ENCODE data around the gene AFF2.

AFF2 gene
- total RNA-seq: 3.2 to 5.1 reads per million in 2 donors

DNA sequence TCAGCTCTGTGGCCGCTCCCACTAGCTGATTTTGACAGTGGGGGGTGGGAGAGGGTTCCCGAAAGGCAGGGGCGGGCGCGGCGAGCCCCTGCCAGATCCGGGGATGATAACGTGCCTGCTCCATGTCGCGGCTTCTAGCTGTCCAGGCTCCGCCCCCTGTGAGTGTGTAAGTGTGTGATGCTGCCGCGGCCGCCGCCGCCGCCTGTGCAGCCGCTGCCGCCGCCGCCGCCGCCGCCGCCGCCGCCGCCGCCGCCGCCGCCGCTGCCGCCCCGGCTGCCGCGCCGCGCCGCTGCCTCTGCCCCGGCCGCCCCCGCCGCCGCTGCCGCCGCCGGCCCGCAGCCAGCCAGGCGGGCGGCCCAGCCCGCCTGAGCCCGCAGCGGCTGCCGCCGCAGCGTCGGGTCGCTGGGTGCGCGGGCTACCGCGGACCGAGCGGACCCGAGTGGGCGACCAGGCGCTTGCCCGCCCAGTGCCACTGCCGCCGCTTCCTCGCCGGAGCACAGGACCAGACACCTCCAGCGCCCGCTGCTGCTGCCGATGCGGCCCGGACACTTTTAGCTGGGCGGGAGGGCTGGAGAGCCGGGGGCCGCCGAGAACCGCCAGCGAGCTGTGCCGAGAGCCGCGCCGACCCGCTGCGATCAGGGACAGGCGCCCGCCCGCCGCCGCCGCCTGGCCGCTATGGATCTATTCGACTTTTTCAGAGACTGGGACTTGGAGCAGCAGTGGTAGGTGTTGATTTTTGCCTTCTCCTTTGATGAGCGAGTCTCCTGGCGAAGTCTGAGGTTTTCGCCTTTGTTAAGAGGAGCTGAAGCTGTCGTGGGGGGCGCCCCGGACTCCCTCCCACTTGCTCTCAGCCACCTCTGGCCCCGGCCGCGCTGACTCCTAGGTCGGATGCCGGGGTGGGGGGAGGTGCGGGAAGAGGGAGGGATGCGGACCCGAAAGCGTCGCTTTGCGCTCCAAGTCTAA, at the start of gene AFF2:
Gene AFF2, plus strand, starts transcription at position 195 of the 963 bp plus-strand sequence. Its CDS starts 481 bp downstream, at position 676.
- DNase-seq: peak; percentile 22

DNA sequence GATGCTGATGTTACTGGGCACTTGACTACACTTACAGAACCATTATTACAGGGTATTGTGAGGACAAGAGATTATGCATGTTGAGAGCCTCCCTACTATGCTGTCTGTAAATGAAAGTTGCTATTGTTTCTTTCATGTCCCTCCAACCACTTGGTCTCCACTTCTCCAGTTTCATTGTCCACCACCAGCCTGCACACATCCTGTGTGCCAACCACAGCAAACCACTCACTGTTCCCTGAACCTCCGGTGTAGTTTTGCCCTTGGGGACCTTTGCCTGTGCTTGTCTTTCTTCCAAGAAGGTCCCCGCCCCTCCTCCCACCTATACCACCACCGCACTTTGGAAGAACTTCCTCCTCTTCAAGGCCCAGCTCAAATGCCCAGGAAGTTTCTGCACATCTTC, 43.1 kb upstream of the AFF2 start:
- no peak for DNase-seq

DNA sequence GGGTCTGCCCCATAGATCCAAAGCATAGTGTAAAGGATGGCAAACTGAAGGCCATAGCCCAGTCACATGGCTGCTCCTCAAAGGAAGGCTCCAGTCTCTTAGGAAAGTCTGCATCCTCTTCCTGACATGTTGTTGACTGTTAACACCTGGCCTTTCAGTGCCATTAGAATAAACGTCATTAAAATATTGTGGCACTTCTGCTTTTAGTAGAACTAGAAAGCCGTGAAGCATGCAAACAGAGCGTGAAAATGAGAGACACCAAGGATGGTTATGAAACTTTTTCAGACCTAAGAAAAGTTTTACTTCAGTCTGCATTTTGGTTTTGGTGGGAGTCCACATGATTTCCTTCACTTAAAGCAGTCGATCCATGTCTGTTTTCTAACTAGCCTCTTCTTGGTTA, 41.1 kb upstream of the AFF2 start:
- DNase-seq: no peak

DNA sequence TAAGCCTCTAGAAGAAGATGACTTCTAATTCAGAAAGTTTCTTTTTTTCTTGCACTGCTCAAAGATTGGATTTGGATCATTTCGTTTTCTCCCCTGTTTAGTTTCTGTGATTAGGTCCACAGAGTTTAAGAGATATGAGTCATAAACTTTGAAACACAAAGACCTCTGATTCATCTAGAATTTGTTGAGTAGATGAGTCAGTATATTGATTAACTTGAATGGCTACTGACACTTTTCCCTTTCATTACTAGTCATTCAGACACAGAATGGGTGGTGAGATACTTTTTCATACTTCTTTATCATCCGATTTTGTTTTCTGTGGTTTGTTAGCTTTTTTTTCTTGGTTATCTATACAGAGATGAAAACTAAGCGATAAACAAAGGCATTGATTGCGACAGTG, 34.1 kb upstream of the AFF2 start:
- DNase-seq: no peak

DNA sequence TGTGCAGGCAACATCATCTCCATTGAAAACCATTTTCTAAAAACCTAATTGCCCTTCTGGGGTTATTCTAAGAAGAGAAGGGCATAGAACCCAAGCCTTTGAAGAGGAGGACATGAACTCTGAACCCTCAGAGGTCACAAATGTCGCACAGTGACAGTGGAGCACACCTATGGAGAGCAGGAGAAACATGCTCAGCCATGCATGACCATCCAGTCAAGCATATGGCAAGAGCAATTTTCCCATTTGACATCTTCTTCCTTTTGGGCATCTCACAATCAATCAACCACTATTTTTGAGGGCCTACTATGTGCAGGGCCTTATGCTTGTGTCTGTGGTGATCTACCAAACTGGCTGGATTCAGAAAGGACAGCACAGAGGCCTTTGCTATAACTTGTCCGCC, 30.1 kb upstream of the AFF2 start:
- no peak for DNase-seq

DNA sequence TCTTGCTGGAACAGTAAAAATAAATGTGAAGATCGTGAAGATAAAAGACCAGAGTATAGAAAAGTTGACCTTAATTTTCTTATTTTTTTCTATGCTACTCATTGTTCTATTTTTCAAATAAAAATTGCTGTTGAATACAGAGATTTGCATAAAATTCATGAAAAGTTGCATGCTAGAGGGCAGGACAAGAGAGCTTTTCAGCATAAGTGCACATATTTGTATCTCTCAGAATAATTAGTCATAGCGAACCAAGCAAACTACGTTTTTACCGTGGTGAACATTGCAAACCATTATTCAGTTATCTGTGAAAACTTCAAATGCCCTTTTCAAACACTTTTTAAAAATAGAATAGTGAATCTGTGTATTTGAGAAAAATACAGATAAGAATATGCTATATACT, 26.4 kb upstream of the AFF2 start:
- no peak for DNase-seq

DNA sequence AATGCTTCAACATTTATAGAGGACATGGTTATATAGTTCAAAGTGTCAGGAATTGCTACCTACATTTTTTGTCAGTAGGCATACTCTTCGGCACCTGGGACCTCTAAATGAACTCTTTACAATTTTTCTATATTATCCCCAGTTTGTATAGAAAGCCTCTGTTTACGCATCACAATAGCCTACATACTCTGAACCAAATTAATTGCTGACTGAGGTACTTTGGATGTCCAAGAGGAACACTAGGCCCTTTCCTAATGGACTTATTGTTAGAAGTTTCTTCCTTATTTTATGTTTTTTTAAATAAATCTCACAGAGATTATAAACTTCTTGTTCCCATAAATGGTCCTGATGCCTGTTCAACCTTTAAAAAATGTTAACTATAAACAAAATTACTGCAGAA, 8.4 kb upstream of the AFF2 start:
- DNase-seq: no peak

DNA sequence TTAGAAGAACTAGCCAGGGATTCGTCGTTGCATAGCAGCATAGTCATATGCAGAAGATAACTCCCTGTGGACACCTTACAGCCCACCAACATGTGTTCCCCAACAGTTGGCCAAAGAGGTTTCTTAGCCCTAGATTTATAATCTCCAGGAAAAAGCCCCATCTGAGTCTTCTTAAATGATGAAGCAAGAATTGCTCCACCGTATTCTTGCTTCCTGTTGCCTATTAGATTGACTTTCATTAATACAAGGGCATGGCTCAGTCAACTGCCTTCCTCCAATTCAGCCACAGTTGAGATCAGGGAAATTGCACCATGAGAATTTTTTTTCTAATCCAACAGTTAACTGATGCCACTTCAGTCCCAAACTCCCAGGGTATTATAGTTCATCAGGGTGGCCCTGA, 5.2 kb upstream of the AFF2 start:
- DNase-seq: no peak

DNA sequence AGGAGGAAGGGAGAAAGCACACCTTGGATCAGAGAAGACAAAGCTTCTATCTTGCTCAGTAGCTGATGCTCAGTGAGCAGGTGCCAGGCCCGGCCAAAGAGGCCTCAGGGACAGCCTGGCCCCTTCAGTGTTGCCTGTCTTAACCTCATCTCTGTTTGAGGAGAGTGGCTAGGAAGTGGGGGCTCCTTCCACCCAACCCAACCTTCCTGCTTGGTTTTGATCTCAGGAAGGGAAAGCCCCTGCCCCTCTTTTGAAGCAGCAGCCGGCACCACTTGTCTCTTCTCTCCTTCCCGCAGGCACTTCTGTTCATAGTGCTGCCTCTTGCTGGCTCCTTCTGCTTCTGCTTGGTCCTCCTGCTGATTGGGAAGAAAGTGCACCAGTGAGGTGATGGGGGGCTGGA, 2.4 kb upstream of the AFF2 start:
- no peak for DNase-seq

DNA sequence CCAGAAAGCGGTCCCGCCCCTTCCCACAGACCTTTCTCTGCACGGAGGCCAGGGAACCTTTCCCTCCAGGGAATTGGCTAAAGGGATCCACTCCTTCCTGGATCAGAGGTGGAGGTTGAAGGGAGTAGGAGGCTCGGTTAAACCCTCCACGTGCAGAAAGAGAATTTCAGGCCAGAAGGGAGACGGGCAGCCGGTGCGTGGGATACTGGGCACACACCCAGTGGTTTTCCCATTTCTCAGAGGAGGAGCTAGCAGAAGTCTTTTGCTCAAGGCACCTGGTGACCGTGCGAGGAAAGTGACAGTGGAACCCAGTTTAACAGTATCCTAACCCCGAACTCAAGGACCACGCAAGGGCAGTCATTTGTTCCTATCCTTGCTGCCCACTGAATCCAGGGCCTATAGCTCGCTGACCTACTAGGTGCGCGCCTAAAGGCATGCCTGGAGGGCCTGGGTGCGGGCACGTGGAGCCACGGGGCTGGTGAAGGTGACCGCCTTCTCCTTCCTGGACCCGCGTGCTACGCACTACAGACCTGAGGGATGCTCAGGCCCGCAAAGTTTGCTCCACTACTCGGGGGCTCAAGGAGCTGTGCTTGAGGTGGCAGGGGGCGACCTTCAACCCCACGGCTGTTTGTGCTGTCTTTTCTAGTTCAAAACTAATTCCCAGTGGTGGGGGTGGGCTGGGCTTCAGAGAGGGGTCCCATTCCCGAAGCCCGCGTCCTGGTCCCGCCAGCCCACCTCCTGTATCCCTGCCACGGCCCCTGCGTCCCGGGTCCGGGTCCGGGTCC, 587 bp upstream of the AFF2 start:
- DNase-seq: no peak

DNA sequence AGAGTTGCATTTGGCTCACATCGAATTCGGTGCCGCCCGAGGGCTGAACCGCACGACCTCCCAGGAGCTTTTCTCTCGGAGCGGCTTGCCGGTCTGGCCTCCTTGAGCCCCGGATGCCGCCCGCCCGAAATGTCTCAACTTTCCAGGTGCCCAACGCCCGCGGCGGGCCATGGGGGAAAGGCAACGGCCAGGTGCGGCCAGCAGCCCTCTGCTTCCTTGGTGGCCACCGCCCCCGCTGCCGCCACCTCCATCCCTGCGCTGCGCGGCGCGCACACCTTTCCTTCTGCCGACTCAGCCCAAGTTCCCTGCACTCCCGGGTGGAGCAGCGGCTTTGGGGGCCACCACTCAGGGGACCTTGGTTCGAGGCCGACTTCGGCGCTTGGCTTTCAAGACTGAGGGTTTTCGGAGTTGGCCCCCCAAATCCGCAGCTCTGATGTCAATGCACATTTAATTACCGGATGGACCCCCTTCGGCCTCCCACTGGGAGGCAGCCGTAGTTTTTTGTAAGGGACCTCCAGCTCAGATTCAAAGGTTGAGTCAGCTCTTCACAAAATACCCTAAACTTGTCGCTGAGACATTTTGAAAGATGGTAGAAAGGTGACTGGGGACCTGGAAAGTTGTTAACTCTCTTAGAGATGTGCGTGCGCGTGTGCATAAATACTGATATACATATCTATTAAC, 1.1 kb downstream of the AFF2 start:
- peak; percentile 22 for DNase-seq

DNA sequence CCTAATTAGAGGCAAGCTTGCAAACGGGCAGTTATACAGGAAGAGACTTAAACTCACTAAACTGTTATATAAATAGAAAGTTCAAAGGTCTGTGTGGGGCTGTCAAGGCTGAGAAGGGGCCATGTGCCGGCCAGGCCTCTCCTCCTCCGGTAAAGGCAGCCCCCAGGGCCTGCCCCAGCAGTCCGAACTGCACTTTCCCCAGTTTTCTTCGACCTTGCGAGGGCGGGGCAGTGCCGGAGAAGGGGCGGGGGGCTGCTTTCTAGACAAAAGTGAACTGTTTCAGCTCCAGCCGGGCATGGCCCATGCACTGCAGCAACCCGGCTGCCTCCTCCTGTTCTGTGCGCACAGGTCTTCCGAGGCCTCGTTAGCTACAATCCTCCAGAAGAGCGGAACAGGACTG, 4.1 kb downstream of the AFF2 start:
- DNase-seq: no peak

DNA sequence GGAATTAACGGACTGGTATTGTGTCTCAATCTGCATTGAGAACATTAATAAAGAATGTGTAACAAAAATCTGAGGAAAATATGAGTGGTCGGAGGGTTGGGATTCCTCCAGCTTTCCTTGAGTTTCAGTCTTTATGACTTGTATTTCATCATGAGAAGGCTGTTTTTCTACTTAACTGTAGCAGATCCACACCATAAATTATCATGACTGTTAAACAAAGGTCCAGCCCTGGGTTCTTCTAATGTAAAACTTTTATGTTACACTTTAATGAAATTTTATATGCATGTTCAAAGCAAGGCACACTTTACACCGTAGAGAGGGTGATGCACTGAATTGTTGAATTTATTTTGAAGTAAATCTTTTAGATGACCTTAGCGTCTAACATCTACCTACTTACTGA, 7.0 kb downstream of the AFF2 start:
- DNase-seq: no peak

DNA sequence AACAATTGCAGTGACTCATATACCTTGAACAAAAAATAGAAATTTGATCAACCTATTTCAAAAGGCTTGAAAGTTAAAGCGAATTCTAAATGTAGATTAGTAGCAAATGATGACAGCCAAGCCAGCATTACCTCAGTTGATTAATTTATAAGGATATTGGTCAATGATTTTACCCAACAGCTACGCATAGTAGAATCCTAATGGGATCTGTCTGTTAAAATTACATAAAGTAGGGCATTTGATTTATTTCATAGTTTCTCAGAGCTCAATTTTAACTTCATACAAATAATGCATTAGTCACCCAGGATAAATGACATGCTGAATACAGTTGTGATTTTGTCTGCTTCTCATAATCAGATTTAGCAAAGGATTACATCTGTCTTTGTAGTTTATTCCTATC, 12.0 kb downstream of the AFF2 start:
- no peak for DNase-seq

DNA sequence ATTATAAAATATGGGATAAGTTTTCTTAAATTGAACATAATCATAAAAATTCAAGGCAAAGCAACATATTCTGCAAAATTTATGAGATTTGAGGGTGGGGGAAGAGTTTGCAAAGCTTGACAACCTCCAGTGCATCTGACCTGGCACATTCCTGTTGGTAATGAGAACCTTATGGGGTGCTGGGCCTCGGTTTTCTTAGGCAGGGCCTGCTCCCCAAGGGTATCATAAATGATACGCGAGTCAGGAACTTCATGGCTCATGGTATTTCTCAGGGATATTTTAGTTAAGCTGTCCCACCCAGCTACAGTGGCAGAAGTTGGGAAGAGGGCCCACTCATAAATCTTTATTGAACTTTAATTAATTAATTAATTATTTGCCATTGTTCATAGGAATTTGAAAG, 13.2 kb downstream of the AFF2 start:
- no peak for DNase-seq

DNA sequence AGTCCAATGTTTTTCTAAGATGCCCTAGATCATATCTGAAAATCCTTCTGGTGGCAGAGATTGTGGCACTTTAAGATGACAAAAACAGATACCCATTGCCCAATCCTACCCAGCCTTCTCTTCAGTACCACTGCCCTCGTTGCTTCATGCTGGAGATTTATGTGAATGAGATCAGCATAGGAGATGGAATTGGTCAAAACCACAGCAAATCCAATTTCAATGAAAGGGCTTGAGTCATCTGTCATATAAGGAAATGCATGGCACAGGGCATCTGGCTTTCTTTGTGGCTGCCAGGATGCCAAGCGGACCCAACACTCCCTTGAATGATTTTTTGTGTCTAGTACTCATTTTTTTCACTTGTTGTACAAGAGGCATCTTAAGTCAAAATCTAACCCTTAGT, 16.8 kb downstream of the AFF2 start:
- DNase-seq: no peak

DNA sequence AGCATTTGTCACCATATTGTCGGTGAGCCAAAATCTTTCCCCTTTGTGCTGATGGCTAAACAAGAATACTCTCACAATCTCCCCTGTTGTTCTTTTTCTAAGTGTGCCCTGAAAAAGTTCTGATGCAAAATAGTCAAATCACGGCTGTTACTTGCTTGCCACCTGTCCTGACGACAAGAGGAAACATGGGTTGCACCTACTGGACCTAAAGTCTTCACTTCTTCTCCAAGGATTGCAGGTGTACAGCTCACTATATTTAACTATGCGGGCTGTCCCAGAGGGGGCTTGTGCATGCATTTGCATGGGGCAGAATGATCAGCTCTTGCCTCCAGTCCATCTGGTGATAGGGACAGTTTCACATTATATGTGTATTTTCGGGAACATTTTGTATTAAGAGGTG, 21.6 kb downstream of the AFF2 start:
- DNase-seq: no peak

DNA sequence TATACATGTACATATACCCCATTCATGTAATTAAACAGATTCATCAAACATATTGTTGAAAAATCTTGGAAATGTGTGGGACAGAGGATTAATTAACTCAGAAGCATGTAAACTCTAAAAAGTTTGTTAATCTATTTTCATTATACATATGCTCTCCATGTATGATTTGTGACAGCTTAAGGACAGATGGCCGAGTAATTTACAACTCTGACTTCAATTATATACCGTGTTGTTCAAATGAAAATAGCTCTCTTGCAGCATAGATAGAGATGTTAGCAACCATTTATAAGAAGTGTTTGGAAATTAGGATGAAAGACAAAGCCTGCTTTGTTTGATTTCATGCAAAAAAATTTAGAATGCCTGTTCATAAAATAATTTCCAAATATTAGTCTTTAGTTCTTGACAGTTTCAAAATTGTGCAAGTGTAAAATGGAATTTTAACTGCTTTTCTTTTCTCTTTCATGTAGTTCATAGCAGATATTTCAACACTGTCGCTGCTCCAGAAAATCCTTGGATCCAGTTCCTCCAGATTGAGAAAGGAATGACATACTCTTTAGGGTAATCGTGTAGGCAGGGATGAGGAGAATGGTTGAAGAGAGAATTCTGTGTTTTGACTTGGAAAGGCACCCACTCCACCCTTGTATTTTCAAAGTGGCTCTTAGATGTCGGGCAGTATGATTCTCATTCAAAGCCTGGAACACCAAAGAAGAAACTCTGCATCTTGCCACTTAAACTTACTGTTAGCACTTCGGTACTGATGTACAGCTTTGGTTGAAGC, 23.1 kb downstream of the AFF2 start:
- no peak for DNase-seq

DNA sequence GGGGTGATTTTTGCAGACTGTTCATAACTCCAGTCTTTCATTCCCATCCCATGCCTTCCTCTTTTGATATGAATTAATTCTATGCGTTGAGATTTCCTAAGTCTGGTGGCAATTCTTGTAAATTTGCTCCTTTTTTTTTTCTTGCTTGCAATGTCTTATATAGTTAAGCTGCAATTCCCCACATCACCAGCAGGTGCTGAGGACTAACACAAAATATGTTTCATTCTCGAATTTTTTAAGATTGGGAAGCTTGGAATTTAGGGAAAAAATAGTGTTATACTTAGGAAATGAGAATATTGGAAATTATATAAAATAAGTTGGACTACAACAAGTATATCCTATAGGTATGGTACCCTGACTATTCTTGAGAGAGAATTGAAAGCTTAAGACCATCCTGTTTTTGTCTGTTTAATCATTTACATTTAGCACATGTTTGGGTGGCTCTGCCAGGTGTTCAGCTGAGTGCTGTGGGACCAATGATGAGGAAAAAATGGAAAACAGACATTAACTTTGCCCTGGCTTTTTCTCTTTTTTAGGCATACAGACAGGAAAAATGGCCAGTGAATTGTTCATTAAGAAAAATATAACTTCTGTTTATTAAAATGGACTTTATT, 30.2 kb downstream of the AFF2 start:
- DNase-seq: no peak

DNA sequence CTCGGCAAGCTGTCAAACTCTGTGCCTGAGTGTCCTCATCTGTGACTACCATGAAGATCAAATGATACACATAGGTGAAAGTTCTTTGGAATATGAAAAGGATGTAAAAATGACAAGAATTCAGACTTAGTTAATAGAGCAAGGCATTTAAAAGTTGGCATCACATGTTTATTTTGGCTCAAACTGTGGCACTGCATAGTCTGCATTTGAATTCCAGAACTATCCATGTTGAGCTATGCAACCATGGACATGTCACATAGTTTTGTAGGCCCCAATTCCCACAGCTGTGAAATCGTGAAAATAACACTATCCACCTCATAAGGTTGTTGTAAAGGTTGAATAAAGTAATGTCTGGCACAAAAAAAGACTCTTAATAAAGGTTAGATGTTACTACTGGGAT, 33.9 kb downstream of the AFF2 start:
- no peak for DNase-seq

DNA sequence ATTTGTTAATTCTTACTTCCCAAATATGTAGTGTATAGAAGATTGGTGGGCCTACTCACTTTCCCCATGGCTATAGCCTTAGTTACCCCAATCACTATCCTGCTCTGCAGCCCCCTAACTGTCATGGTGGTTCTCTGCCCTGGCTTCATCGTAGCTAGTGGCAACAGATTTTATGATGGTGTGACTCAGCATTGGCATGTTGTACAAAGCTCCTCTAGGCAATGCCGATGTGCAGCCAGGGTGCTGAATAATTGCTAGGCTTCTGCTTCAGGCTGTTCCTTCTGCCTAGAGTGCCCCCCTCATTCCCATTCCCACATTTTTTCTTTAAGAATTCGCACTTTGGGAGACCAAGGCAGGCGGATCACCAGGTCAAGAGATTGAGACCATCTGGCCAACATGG, 35.2 kb downstream of the AFF2 start:
- no peak for DNase-seq

DNA sequence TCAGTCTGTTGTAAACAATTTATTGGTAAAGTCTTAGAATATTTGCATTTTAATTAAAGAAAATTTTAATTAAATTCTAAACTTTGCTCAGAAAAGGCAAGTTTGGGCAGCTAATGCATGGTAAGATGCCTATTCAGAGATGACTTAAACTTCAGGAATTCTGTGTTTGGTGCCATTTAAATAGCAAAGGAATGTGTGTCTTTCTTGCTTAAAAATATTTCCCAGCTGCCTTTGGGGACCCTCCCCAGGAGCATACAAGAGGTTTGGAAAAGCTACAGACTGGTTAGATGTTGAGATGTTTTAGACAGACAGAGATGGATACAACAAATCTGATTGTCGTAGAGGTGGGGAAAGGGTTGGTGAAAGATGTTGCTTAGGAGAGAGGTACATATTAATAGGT, 36.5 kb downstream of the AFF2 start:
- no peak for DNase-seq

All from activated gamma-delta T cell (primary cell).